ENCODE results near the gene TRIB2.
"Not testable (repeated sequence)": the region's sequence is repeated elsewhere in the genome, so short reads cannot be mapped to it uniquely, and the experiment has no call there.

The TRIB2 gene

DNA sequence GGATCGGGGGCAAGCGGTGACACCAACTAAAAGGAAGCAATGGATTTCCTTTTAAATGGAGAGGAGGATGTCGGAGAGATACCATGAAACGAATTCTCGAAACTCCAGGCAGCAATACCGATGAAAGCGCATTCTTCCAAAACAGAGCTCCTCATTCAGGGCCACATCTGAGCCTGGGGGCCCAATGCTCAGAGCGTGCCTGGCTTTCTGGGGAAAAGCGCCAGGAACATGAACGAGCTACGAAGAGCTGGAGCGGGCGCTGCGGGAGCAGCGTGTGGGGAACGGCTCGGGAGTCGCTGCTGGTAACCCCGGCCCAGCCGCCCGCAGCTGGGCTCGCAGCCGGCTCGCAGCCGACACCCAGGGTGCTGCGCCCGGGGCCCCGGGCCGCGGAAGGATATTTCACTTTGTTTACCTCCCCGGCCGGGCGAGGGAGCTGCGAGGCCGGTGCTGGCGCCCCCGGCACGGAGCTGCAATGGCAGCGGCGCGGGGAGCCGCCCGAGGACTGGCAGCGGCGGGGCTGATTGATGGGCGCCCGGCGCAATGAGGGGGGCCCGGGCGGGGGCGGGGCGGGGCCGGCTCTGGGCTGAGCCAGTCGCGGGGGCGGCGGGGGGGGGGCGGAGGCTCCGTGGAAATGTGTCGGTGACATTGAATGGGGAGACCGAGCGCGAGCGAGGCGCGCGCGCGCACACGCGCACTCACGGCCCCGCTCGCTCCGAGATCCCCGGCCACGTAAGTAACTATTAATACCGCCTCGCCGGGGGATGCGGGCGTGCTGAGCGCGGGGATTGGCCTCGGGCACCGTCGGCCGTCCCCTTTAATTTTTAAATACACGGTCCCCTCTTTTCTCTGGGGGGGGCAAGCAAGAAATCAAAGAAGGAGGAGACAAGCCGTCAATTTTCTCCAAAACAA is at the start of gene TRIB2:
Gene TRIB2, plus strand, starts transcription at position 655 of the 909 bp plus-strand sequence. CDS start 1,372 bp downstream, outside the sequence.
- no peak for DNase-seq

DNA sequence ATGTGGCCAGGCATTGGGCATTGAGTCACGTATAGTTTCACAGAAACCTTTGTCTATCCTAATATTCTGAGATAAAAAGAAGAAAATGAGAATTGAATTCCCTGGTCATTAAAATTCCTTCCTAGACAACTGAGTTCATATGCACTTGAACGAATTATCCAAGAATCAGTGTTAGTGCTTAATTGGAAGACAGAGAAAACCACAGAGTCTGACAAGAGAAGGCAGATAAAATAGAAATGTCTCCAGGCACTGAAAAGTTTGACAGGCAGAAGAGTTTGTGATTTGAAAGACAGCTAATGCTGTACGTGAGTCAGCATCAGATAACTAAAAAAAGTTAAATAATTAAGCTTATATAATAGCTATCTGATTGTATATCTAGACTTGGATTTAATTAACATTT is 47.7 kb upstream of the TRIB2 start:
- no peak for DNase-seq

DNA sequence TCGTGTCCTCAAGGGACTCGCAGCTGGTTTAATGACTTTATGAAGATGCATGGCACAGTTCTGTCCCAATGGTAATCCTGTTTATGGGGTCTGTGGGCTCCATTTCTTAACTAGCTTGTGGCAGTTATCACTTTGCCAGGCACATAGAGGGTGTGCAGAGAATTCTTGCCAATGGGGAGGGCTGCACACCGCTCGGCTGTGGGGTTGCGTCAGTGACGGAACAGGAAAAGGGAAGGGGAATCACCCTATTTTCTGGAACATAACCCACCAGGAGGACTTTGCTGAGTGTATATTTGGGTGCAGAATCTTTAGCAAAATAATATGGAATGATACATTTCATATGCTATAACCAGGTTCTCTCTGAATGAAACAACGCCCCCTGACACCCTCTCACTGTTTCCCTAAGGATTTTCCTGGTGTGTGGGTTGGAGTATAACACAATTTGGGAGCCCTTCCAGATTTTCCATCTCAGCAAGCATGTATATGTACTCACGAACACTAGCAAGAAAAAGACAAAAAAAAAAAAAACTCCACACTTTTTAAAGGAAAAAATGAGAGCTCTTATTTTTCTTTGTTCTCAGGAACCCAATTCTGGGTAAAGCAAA is 43.9 kb upstream of the TRIB2 start:
- DNase-seq: no peak

DNA sequence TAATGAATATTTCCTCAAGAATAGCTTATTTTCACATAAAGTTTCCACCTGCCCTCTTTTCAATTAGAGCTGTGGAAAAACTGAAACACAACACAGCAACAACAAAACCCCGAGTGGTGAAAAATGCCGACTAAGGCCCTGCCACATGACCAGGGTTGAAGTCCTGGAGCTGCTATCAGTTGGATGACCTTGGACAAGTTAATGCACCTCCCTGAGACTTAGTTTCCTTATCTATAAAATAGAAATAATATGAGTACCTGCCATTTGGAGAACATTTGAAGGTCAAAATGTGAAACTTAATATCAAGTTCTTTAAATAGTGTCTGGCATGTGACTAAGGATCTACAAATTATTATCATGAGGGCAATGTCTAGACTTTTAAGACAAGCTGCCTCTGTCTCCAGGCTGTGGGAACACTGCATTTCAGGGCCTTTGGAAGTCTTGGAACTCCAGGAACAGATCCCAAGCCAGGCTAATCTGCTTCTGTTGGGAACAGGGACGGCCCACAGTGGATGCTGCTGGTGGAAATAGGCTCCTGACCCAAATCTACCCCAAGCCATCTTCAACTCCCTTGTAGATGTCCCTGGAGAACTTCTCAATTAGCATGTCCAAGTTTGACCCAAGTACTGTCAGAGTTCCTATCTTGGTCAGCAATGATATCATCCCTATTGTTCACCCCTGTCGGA is 42.0 kb upstream of the TRIB2 start:
- DNase-seq: no peak

DNA sequence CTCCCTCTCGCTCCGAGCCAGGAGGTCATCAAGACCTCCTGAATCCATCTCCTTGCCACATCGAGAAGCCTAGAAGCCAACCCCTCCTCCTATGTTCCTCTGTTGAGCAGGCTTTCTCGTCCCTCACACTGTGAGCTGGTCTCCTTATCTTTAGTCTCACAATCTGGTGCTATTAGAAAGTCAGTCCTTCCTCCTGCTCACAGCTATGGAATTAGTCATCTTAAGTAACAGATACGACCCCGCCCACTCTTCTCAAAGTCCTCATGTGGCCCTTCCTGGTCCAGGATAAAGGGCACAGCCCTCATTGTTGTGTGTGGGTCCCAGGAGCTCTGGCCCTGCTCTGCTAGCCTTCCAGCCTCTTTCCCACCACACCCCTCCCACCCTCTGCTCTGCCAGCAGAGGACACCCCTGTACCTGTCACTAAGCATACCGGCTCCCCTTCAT is 41.4 kb upstream of the TRIB2 start:
- no peak for DNase-seq

DNA sequence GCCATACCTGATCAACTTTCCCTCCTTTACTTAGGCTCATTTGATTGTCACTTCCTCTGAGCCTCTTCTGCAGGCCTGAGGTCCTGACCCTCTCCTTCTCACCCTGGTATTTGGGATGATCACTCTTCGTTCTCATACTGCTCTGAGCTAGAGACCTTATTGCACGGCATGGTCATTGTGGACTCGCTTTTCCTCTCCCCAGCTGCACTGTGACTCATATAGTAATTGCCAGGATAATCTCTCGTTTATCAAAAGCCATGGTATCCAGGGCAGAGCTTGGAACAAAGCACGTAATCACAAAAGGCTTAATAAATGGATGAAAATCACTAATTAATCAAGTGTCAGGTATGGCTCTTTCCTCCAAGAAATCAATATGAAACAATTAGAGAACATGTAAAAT is 40.9 kb upstream of the TRIB2 start:
- no peak for DNase-seq

DNA sequence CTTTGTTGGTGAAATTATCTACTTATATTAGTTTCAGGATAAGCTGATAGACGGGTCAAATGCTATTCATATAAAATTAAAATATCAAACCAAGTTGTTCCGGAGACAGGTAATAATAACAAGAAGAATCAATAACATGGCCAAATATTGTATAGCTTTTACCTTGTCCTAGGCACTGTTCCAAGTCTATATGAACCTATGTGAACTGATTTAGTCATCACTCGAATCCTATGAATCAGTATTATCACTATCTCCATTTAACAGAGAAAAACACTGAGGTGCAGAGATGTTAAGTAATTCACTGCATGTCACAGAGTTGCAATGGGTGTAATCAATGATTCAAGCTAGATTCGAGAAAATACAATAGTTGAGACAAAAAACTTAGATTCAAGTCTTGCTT is 40.0 kb upstream of the TRIB2 start:
- DNase-seq: no peak

DNA sequence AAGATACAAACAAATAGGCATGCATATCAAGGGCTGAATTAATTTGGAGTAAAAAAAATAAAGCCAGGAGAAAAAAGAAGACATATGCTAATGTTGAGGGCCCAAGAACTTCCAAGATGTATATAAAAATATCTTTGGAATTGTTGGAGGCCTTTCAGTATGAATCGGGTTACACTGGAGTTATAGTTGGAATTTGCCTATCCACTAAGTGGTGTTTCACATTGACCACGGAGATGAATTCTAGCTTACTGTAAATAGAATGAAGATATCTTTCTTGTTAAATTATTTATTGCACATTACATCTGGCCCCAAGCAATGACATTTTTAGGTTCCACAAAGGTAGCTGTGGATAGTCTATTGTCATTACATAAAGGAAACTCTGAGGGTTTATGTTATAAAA is 38.5 kb upstream of the TRIB2 start:
- DNase-seq: no peak

DNA sequence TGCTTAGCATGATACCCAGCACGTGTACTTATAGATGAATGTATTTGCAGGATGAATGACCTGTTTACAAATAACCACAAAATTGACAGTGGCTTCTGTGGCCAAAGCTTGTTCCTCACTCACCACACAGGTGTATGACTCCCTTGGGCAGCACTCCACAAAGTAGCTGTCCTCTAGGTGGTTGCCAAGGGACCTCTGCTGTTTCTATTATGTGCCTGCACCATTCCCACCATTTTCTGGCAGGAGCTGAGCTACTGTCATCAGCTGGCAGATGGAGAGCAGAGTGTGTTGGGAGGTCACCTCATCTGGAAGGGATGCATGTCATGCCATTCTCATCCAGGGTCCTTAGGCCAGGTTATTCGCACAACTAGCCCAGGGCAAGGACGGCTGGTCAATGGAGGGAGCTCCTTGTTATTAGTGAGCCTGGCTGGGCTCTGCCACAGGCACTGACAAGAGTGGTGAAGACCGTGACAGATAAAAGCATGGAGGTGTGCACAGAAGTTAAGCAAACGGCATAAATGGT is 37.1 kb upstream of the TRIB2 start:
- DNase-seq: no peak

DNA sequence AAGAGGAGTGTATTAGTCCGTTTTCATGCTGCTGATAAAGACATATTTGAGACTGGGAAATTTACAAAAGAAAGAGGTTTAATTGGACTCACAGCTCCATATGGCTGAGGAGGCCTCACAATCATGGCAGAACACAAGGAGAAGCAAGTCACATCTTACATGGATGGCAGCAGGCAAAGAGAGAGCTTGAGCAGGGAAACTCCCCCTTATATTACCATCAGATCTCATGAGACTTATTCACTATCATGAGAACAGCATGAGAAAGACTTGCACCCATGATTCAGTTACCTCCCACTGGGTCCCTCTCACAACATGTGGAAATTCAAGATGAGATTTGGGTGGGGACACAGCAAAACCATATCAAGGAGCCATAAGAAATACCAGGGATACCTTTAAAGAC is 36.6 kb upstream of the TRIB2 start:
- not testable (repeated sequence) for DNase-seq

DNA sequence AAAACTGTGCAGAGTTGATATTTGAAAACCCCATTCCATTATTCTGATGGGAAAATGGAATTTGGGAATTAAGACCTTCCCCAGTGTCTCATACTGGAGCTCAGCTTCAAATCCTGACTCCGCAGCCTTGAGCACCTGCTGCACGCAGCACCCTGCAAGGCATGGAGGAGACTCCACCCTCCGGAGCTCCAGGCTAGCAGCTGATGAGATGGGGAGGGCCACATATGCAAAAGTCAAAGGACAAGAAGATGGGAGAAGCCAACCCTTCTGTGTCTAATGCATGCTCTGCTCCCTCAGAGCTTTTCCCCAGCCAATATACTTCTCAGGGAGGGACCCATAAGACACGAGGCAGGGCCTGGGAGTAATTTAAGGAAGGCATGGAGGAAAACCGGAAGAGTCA is 34.7 kb upstream of the TRIB2 start:
- DNase-seq: no peak

DNA sequence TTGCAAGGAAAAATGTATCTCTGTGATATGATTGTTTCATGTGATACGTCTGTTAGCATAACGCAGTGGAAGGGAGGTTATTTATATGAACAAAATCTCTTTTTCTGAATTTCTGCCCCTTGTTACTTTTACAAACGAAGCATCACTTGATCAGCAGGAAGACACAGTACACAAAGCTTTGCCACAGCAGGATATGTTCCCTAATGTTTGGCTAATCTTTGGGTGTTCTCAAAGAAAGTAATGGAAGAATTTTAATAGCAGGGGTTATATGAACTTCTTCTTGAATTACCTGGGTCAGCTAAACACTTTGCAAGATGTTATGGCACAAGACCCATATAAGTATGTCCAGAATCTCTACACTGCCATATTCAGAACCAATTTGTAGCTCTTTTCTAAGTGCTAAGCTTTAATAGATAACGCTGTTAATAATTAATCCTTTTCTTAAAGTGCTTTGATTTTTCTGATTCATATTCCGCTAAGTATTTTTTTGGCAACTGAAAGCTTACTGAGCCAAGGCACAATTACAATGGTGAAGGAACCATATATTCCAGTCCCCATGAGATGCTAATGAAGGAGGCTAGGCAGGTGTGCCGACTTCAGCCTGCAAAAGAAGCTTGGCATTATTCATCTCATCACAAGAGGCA is 33.2 kb upstream of the TRIB2 start:
- no peak for DNase-seq

DNA sequence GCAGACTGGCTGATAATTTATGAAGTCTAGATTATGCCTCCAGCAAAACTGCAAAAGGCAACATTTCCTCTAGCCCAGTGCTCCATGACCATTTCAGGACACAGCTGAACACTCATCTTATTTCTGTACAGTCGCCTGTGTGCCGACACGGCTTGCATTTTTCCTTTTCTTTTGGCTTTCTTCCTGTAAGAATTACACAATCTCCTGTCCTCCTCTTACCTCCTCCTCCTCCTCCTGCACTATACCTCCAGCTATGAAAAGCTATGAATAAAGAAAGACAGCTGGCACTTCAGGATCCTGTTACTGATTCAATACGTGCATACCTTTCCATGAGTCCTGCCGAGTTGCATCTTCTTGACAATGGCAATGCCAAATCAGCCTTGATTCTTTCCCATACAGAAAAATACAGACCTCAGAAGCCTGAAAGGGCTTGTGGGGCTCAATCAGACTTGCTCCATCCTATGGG is 32.2 kb upstream of the TRIB2 start:
- no peak for DNase-seq

DNA sequence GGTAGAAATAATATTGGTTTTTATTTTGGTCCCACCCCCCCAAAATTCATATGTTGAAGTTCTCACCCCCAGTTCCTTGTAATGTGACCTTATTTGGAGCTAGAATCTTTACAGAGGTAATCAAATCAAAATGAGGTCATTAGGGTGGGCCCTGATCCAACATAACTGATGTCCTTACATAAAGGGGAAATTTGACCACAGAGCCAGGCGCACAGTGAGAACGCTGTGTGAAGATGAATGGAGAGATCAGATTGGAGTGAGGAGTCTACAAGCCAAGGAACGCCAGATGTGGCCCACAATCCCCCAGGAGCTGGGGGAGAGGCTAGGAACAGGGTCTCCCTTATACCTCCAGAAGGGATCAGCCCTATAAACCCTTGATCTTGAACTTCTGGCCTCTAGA is 31.6 kb upstream of the TRIB2 start:
- no peak for DNase-seq

DNA sequence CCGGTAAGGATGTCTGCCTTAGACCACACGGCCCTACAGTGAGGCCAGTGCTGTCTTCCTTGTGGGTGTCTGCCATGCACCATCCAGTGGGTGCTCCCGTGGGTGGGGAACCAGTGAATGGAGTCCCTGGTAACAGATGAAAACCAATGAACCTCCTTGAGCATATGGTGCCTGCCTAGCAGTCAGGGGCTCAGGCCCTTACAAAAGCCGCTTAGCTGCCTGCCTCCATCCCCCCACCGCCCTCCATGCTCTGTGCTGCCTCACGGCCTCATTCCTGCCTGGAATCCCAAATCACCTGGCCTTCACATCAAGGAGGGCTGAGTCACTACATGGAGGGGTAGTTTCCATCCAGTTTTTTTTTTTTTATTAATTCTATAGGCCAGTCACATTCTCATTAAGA is 30.8 kb upstream of the TRIB2 start:
- DNase-seq: no peak

DNA sequence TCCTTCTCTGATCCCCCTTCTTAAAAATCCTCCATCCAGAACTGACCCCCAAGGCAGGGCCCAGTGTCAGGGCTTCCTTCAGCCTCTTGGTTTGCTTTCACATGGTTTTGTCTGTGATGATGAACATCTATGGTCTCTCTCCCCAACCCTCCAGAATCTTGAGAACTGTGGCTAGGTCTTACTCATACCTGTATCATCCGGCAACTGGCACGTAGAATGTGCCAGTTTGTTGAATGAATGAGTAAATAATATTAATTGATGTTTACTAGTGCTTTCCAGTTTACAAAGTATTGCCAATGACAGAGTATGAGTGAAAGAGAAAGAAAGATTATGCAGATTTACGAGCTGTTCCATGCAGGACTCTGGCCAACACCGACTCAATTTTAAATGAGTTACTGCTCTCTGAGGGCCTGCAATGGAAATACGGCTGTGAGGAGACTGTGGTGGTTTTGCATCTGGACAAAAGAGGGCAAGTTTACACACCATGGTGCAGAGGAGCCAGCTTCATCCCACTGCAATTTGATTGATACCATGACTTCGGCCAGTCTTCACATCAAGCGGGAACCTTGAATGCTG is 29.9 kb upstream of the TRIB2 start:
- DNase-seq: no peak

DNA sequence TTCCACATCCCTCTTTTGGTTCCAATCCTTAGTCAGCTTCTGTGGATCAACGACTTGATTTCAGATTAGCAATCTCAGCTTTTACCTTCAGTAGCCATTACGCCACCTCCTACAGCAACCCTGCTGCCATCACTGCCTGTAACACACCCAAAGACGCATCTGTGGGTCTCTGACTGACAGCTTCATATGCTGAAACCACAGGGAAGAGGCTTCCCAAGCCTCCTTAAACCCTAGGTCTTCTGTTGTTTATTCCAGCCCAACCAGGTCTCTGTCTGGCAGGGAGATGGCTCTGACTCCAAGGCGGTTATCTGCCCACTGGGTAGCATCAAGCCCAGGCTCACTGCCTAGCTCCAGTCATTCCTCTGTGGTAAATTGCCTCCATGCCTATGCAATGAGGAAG is 28.6 kb upstream of the TRIB2 start:
- no peak for DNase-seq

DNA sequence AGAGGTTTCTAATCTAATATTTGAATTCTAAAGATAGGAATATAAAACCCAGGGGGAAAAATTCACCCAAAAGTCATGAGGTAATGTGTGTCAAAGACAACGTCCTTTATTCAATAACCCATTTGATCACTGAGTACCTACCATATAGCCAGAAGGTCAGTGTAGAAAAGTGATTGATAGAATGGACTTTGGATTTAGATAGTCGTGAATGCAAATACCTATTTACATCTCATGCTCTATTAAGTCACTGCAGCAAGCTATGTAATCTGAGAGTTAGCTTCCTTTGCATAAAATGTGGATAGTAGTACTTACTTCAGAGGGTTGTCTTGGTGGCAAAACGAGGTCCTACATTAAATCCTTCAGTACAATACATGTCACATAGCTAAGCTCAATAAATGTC is 27.8 kb upstream of the TRIB2 start:
- no peak for DNase-seq

DNA sequence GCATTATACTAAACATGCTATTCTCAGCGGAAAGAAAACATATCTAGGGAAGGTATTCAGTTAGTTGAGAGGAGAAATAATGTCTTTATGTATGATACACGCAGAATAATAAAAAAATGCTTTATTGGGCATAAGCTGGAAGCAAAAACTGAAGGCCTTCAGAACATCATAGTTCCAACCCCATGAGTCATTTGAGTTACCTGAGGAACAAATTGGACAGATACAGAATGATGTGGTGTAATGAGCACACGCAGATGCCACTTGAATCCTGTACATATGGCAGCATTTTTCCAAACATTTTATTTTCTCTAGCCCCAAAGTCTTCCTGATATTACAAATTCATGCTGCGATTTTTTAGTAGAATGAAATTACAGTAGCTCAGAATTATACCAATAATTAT is 23.2 kb upstream of the TRIB2 start:
- no peak for DNase-seq

DNA sequence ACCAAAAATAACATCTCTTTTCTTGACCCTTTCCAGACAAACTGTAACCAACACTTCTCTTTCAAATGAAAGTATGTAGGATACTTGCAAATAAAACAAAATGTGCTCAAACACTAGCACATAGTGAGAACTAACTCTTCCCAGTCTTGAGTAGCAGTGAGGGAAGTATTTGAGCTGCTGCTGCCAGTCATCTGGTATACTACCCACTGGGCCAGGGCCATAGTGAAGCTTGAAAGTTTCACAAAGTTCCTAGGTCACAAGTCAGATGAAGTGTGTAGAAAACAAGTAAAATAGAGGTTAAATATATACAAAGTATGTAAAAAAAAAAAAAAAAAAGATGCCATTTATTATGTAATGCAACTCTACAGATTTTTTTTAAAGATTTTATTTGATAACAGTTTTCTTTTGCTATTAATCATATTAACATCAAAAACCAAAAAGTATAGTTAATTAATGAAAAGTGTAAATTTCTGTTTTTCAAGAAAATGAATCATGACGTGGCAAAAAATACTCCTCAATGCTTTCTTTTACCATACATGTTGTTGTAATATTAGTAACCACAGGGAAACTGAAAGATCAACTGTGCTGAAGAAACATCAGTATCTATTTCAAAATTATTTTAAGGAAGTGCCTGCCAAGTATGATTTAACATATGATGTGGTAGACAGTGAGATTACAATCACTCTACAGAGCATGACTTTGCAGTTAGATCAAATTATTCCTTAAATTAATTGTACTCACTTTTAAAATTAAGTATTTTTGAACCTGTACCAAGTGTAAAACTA is 21.6 kb upstream of the TRIB2 start:
- no peak for DNase-seq

DNA sequence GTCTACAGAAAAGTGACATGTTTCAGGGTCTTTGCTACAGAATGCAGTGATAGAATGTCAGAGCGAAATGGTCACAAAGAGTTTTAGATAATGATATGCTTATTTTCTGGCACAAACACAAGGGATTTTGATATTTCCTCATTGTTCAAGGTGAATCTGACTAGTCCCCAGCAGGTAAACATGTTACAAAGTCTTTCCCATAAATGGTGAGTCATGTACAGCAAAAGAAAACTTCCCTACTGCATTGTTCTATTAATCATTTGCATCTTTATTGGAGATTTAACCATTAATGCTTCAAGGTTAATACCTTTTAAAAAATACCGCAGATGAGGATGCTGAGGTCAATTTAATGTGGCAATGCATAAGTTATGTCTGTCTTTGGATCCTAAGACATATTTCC is 19.1 kb upstream of the TRIB2 start:
- no peak for DNase-seq

DNA sequence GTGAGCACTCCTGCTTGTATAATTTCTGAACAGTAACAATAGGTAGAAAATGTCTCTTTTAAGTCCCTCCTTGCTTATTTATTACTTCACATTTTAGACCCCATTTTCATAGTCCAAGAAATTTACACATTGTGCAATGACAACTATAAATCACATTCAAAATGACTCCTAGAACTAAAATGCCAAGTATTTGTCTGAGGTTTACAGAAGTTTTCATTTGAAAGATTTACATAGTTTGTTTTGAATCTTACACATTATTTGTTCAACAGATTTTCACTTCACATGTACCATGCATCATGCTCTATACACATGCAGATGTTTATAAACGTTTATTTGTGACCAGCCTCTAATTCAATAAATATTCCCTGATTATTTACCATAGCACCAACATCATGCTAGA is 15.7 kb upstream of the TRIB2 start:
- DNase-seq: no peak

Data from GDM1 (cell line).